HCT116 (cell line): ENCODE data around the gene RPL3. TPM values are rescaled to one million over a fixed set of nuclear protein-coding genes. Genes with fewer than 3 reads are reported as not detected.
A peak's percentile ranks its signal among the peaks of the same experiment; 100 is the strongest.

Experiments
- ATAC-seq: fragments of 200-7000 bp; cut with Tn5 transposase; 2 replicates; pipeline ENCODE4 v1.9.1; 2020; ENCODE audit warnings: mild to moderate bottlenecking, moderate library complexity
- BruUV-seq: library from RNA; stranded (reverse); fragments of 400-500 nt; replicated peaks from 2 replicates; lab custom pipeline; 2021; lab: Mats Ljungman, UMichigan
- CTCF ChIA-PET: fragments of 300-600 bp; sonication (Branson Sonifier 250); formaldehyde crosslinking; loops from one replicate; lab custom pipeline; 2021; ENCODE audit warnings: antibody characterized with exemption; lab: Charles Lee
- POLR2A ChIA-PET: fragments of 300-600, 350-600 bp; sonication (Branson Sonifier 250); formaldehyde crosslinking; loops from one replicate; lab custom pipeline; 2021; ENCODE audit warnings: antibody characterized with exemption; lab: Charles Lee
- RAD21 ChIA-PET, 2 experiments: fragments of 300-600 bp; sonication (Branson Sonifier 250); formaldehyde crosslinking; loops; one replicate each; lab custom pipeline; 2023; ENCODE audit warnings: low total read pairs in 2 of 2; ENCODE audit not compliant: uncharacterized antibody in 2 of 2, unreplicated experiment in 2 of 2, low non-redundant PET in 1 of 2; lab: Charles Lee
- DNase-seq: peaks from one replicate; pipeline ENCODE4 v3.0.0-alpha.2; 2010; ENCODE audit warnings: low read depth, low spot score
- H2AFZ ChIP-seq: fragments of 200-600 bp; shearing (Covaris generic), sonication (generic); 2 replicates; pipeline ENCODE4 v1.6.1; 2017; ENCODE audit warnings: low read depth, mixed run types, mixed read lengths, antibody characterized with exemption, low read length; ENCODE audit not compliant: poor library complexity, severe bottlenecking
- H3K27ac ChIP-seq: 2 replicates; pipeline ENCODE4 v1.5.1; 2012; ENCODE audit warnings: low read depth, low read length
- H3K27me3 ChIP-seq: fragments of 200-600 bp; sonication (generic); 2 replicates; pipeline ENCODE4 v1.6.1; 2016; ENCODE audit warnings: mixed run types, low read length, mixed read lengths; ENCODE audit not compliant: insufficient read depth
- H3K36me3 ChIP-seq, 2 experiments: fragments of 200-500 bp in 1 of 2; fragments of 200-600 bp in 1 of 2; sonication (Bioruptor generic) in 1 of 2; sonication (generic) in 1 of 2; 2 replicates each; pipeline versions ENCODE4 v1.5.1 to v1.6.1; 2014 to 2016; ENCODE audit warnings: low read length in 2 of 2, inconsistent platforms in 1 of 2, mixed read lengths in 1 of 2, mixed run types in 1 of 2; ENCODE audit not compliant: insufficient read depth in 2 of 2, control insufficient read depth in 1 of 2
- H3K4me1 ChIP-seq, 2 experiments: fragments of 200-600 bp in 1 of 2; sonication (generic) in 1 of 2; 2 replicates each; pipeline versions ENCODE4 v1.5.1 to v1.6.1; 2012 to 2017; ENCODE audit warnings: low read length in 2 of 2, inconsistent platforms in 1 of 2, mild to moderate bottlenecking in 1 of 2, mixed read lengths in 1 of 2, mixed run types in 1 of 2, moderate library complexity in 1 of 2; ENCODE audit not compliant: insufficient read depth in 2 of 2, control insufficient read depth in 1 of 2
- H3K4me2 ChIP-seq: fragments of 200-600 bp; sonication (generic); 2 replicates; pipeline ENCODE4 v1.6.1; 2017; ENCODE audit warnings: mixed run types, low read length, mixed read lengths
- H3K4me3 ChIP-seq, 2 experiments: fragments of 200-600 bp in 1 of 2; sonication (generic) in 1 of 2; replicated peaks in 1 of 2; 2 replicates each; pipeline ENCODE4 v1.5.1; 2011 to 2016; ENCODE audit warnings: low read length in 2 of 2, control low read depth in 1 of 2, low read depth in 1 of 2, mild to moderate bottlenecking in 1 of 2, mixed read lengths in 1 of 2, mixed run types in 1 of 2
- H3K79me2 ChIP-seq: fragments of 200-600 bp; sonication (generic); 2 replicates; pipeline ENCODE4 v1.6.1; 2017; ENCODE audit warnings: mild to moderate bottlenecking, mixed run types, low read length, moderate library complexity, mixed read lengths; ENCODE audit not compliant: insufficient read depth
- H3K9ac ChIP-seq: fragments of 200-600 bp; sonication (generic); 2 replicates; pipeline ENCODE4 v1.6.1; 2016; ENCODE audit warnings: low read length, mixed read lengths
- H3K9me2 ChIP-seq: fragments of 200-600 bp; sonication (generic), shearing (Covaris generic); 2 replicates; pipeline ENCODE4 v1.6.1; 2017; ENCODE audit warnings: mixed run types, mild to moderate bottlenecking, moderate library complexity; ENCODE audit not compliant: insufficient read depth
- H3K9me3 ChIP-seq, 2 experiments: fragments of 200-500 bp in 1 of 2; fragments of 200-600 bp in 1 of 2; sonication (Bioruptor generic) in 1 of 2; sonication (generic) in 1 of 2; 2 replicates each; pipeline ENCODE4 v1.6.1; 2014 to 2017; ENCODE audit warnings: low read length in 2 of 2, mixed read lengths in 2 of 2, inconsistent platforms in 1 of 2, low read depth in 1 of 2, mild to moderate bottlenecking in 1 of 2, mixed run types in 1 of 2, moderate library complexity in 1 of 2; ENCODE audit not compliant: control insufficient read depth in 1 of 2, insufficient read depth in 1 of 2
- H4K20me1 ChIP-seq: fragments of 200-600 bp; sonication (generic), shearing (Covaris generic); 2 replicates; pipeline ENCODE4 v1.6.1; 2017; ENCODE audit warnings: mixed run types, mild to moderate bottlenecking, moderate library complexity; ENCODE audit not compliant: insufficient read depth
- CBX3 ChIP-seq: IDR thresholded peaks from 2 replicates; pipeline ENCODE4 v1.6.1; 2012; ENCODE audit warnings: low read depth
- CEBPB ChIP-seq: IDR thresholded peaks from 2 replicates; pipeline ENCODE4 v1.6.1; 2012; ENCODE audit warnings: low read depth
- EGR1 ChIP-seq: IDR thresholded peaks from 2 replicates; pipeline ENCODE4 v1.6.1; 2012; ENCODE audit warnings: low read depth
- ELF1 ChIP-seq: IDR thresholded peaks from 2 replicates; pipeline ENCODE4 v1.6.1; 2012; ENCODE audit warnings: low read depth, borderline replicate concordance
- EZH2 ChIP-seq: fragments of 200-600 bp; sonication (generic); IDR thresholded peaks from 2 replicates; pipeline ENCODE4 v1.6.1; 2017; ENCODE audit warnings: antibody characterized with exemption, mixed run types
- EZH2phosphoT487 ChIP-seq: fragments of 200-600 bp; IDR thresholded peaks from 2 replicates; pipeline ENCODE4 v1.6.1; 2018; ENCODE audit warnings: antibody characterized with exemption, borderline replicate concordance
- JUND ChIP-seq: IDR thresholded peaks from 2 replicates; pipeline ENCODE4 v1.6.1; 2012
- POLR2A ChIP-seq: IDR thresholded peaks from 2 replicates; pipeline ENCODE4 v1.7.0; 2011; ENCODE audit warnings: borderline replicate concordance; ENCODE audit not compliant: insufficient read depth, insufficient read length; ENCODE audit errors: extremely low read depth
- POLR2AphosphoS5 ChIP-seq: IDR thresholded peaks from 2 replicates; pipeline ENCODE4 v1.6.1; 2011; ENCODE audit warnings: mild to moderate bottlenecking, low read depth, low read length, moderate library complexity
- SRF ChIP-seq: IDR thresholded peaks from 2 replicates; pipeline ENCODE4 v1.6.1; 2012; ENCODE audit warnings: low read depth
- TCF7L2 ChIP-seq: IDR thresholded peaks from 2 replicates; pipeline ENCODE4 v1.7.0; 2011; ENCODE audit warnings: borderline replicate concordance, inconsistent platforms; ENCODE audit not compliant: insufficient read depth, insufficient read length; ENCODE audit errors: extremely low read depth
- YY1 ChIP-seq: IDR thresholded peaks from 2 replicates; pipeline ENCODE4 v1.6.1; 2011; ENCODE audit warnings: low read length, low read depth, moderate library complexity, mild to moderate bottlenecking; ENCODE audit not compliant: insufficient replicate concordance; ENCODE audit errors: extremely low read depth
- ZBTB33 ChIP-seq: IDR thresholded peaks from 2 replicates; pipeline ENCODE4 v1.6.1; 2011; ENCODE audit warnings: mild to moderate bottlenecking, low read length, moderate library complexity; ENCODE audit not compliant: insufficient replicate concordance; ENCODE audit errors: extremely low read depth
- ZNF274 ChIP-seq: fragments of 200-500 bp; sonication (Bioruptor generic); IDR thresholded peaks from 2 replicates; pipeline ENCODE4 v1.6.1; 2014; ENCODE audit warnings: mild to moderate bottlenecking, low read depth, low read length, inconsistent platforms
- intact Hi-C: fragments of 100-400 bp; cut with micrococcal nuclease; formaldehyde crosslinking; loops from 2 replicates; pipeline ENCODE4 v1.10.0; 2022
- total RNA-seq: library from RNA; stranded (reverse); gene quantifications from one replicate; pipeline ENCODE4 v1.2.1, GENCODE V29; 2021; ENCODE audit not compliant: unreplicated experiment
- TF ChIP-seq, protein P1 (sequence below): IDR thresholded peaks from 2 replicates; pipeline ENCODE4 v1.6.1; 2012; ENCODE audit warnings: low read depth

RPL3 gene
- total RNA-seq, 1 experiment from 2014 or later: 2,966 TPM

GRCh38 chr22:39300186-39300830, 19.1 kb downstream of the RPL3 start:
- Histone ChIP-seq H3K27me3 (no peaks in the 10 kb centered on the region), H3K9me3 (no peaks in the 10 kb centered on the region), H3K4me2 (peak overlapping the region; percentile 27), H2AFZ (no peak overlapping the region), H3K4me3 (no peak overlapping the region), H3K27ac (no peak overlapping the region; the same call in 1 of the 2 replicates), H3K9ac (no peak overlapping the region), H3K79me2 (no peaks in the 10 kb centered on the region), H3K4me1 (peaks cover 48 to 66% of the 10 kb centered on the region in 2 experiments), H3K9me2 (no peaks in the 10 kb centered on the region), H3K36me3 (no peaks in the 10 kb centered on the region), H4K20me1 (no peaks in the 10 kb centered on the region)
- ChIA-PET CTCF (interaction anchor here (1.1 kb wide), 2 partner anchors 9 to 11 kb away, joined by 3 read pairs; no protein-coding TSS in a partner anchor), POLR2A (interaction anchor here (1.3 to 2.5 kb wide), 5 partner anchors 9 to 20 kb away, joined by 4 to 15 read pairs (median 6); partner anchors contain the start of gene RPL3), RAD21 (no interaction called here)
- DNase-seq: no peak
- BruUV-seq: no TSS peak
- ATAC-seq: peak; percentile 24; the same call in 1 of the 2 replicates
- intact Hi-C loops: no loop called here
- TF ChIP-seq CEBPB: no peak
- TF ChIP-seq JUND: no peak
- TF ChIP-seq ELF1: no peak
- no peak for TF ChIP-seq POLR2A
- TF ChIP-seq YY1: no peak
- no peak for TF ChIP-seq CBX3
- no peak for TF ChIP-seq TCF7L2
- TF ChIP-seq EGR1: no peak
- TF ChIP-seq, protein P1, sequence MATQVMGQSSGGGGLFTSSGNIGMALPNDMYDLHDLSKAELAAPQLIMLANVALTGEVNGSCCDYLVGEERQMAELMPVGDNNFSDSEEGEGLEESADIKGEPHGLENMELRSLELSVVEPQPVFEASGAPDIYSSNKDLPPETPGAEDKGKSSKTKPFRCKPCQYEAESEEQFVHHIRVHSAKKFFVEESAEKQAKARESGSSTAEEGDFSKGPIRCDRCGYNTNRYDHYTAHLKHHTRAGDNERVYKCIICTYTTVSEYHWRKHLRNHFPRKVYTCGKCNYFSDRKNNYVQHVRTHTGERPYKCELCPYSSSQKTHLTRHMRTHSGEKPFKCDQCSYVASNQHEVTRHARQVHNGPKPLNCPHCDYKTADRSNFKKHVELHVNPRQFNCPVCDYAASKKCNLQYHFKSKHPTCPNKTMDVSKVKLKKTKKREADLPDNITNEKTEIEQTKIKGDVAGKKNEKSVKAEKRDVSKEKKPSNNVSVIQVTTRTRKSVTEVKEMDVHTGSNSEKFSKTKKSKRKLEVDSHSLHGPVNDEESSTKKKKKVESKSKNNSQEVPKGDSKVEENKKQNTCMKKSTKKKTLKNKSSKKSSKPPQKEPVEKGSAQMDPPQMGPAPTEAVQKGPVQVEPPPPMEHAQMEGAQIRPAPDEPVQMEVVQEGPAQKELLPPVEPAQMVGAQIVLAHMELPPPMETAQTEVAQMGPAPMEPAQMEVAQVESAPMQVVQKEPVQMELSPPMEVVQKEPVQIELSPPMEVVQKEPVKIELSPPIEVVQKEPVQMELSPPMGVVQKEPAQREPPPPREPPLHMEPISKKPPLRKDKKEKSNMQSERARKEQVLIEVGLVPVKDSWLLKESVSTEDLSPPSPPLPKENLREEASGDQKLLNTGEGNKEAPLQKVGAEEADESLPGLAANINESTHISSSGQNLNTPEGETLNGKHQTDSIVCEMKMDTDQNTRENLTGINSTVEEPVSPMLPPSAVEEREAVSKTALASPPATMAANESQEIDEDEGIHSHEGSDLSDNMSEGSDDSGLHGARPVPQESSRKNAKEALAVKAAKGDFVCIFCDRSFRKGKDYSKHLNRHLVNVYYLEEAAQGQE: no peak
- no peak for TF ChIP-seq ZNF274
- TF ChIP-seq EZH2: no peak
- no peak for TF ChIP-seq ZBTB33
- TF ChIP-seq SRF: no peak
- no peak for TF ChIP-seq EZH2phosphoT487
- no peak for TF ChIP-seq POLR2AphosphoS5
- TF ChIP-seq, all 23 proteins: peak for 0
